HepG2 (cell line): ENCODE data around the gene MPV17L2. TPM values are rescaled to one million over a fixed set of nuclear protein-coding genes. Genes with fewer than 3 reads are reported as not detected.
A peak's percentile ranks its signal among the peaks of the same experiment; 100 is the strongest.

ENCODE experiments used
- ARID4A ChIP-seq: sonication (generic); formaldehyde crosslinking; IDR thresholded peaks from 2 replicates; pipeline ENCODE4 v1.5.0; 2020; ENCODE audit warnings: mild to moderate bottlenecking, missing genetic modification reagents, borderline replicate concordance
- CERS6 ChIP-seq: sonication (generic); formaldehyde crosslinking; IDR thresholded peaks from 2 replicates; pipeline ENCODE4 v1.5.0; 2020; ENCODE audit warnings: missing genetic modification reagents
- GATAD2A ChIP-seq: IDR thresholded peaks from 2 replicates; pipeline ENCODE4 v1.6.1; 2016
- KLF15 ChIP-seq: sonication (generic); formaldehyde crosslinking; IDR thresholded peaks from 2 replicates; pipeline ENCODE4 v1.8.1; 2023; ENCODE audit warnings: borderline replicate concordance, mild to moderate bottlenecking, inconsistent platforms, missing genetic modification reagents, mixed read lengths
- MAFG ChIP-seq: sonication (generic); formaldehyde crosslinking; IDR thresholded peaks from 2 replicates; pipeline ENCODE4 v1.5.1; 2020; ENCODE audit warnings: mild to moderate bottlenecking, missing genetic modification reagents
- PATZ1 ChIP-seq: sonication (generic); formaldehyde crosslinking; IDR thresholded peaks from 2 replicates; pipeline ENCODE4 v1.4.0; 2020; ENCODE audit warnings: missing genetic modification reagents
- YEATS4 ChIP-seq: sonication (generic); formaldehyde crosslinking; IDR thresholded peaks from 2 replicates; pipeline ENCODE4 v1.4.0; 2020; ENCODE audit warnings: missing genetic modification reagents, borderline replicate concordance
- ZFP36 ChIP-seq: fragments of 150-350 bp; IDR thresholded peaks from 2 replicates; pipeline ENCODE4 v1.6.1; 2018; ENCODE audit warnings: borderline replicate concordance, low read length, low read depth; ENCODE audit not compliant: partially characterized antibody
- ZNF546 ChIP-seq: sonication (generic); formaldehyde crosslinking; conservative IDR thresholded peaks from 2 replicates; pipeline ENCODE4 v1.8.1; 2023; ENCODE audit warnings: mild to moderate bottlenecking, missing genetic modification reagents
- ZNF772 ChIP-seq: sonication (generic); formaldehyde crosslinking; IDR thresholded peaks from 2 replicates; pipeline ENCODE4 v1.5.0; 2020; ENCODE audit warnings: mild to moderate bottlenecking, missing genetic modification reagents
- ZNF879 ChIP-seq: sonication (generic); formaldehyde crosslinking; IDR thresholded peaks from 2 replicates; pipeline ENCODE4 v1.8.1; 2023; ENCODE audit warnings: missing genetic modification reagents
- ZSCAN29 ChIP-seq: sonication (generic); formaldehyde crosslinking; conservative IDR thresholded peaks from 2 replicates; pipeline ENCODE4 v1.4.0; 2020; ENCODE audit warnings: mild to moderate bottlenecking, missing genetic modification reagents
- polyA plus RNA-seq, 8 experiments: library from polyadenylated mRNA; depleted of rRNA in 3 of 8; stranded (reverse) in 7 of 8; unstranded in 1 of 8; fragments of >200 nt; fragmentation: Illumina TruSeq in 4 of 8; extraction: Trizol in 4 of 8; gene quantifications; 2 replicates each; pipeline versions ENCODE4 v1.2.1 to v1.2.3, GENCODE V29; 2011 to 2016; ENCODE audit warnings: low read depth in 4 of 8, missing spikeins in 1 of 8, mixed read lengths in 1 of 8; ENCODE audit not compliant: insufficient read depth in 1 of 8
- total RNA-seq, 5 experiments: library from RNA; depleted of rRNA; stranded (reverse); fragments of >200 nt; fragmentation: Illumina TruSeq; extraction: Trizol; gene quantifications; 2 replicates each; pipeline ENCODE4 v1.2.3, GENCODE V29; 2016; ENCODE audit warnings: low read depth in 1 of 5
- TF ChIP-seq, protein P1 (sequence below): sonication (generic); formaldehyde crosslinking; IDR thresholded peaks from 2 replicates; pipeline ENCODE4 v1.4.0; 2020; ENCODE audit warnings: low read depth, mild to moderate bottlenecking, missing genetic modification reagents
- TF ChIP-seq, protein P2 (sequence below): sonication (generic); formaldehyde crosslinking; IDR thresholded peaks from 2 replicates; pipeline ENCODE4 v1.4.0; 2020; ENCODE audit warnings: low read depth, mild to moderate bottlenecking, missing genetic modification reagents
- TF ChIP-seq, protein P3 (sequence below), 2 experiments: sonication (generic) in 1 of 2; formaldehyde crosslinking in 1 of 2; IDR thresholded peaks; 2 replicates each; pipeline versions ENCODE4 v1.4.0 to v1.6.1; 2018 to 2020; ENCODE audit warnings: missing genetic modification reagents in 2 of 2, borderline replicate concordance in 1 of 2, low read depth in 1 of 2, mild to moderate bottlenecking in 1 of 2, missing biosample characterization in 1 of 2

MPV17L2 gene
- total and polyA plus RNA-seq, 2 of the 13 experiments (the other 11 are each of a cell fraction or from before 2014, with no cell fraction given): 13.6 to 16.7 TPM

DNA sequence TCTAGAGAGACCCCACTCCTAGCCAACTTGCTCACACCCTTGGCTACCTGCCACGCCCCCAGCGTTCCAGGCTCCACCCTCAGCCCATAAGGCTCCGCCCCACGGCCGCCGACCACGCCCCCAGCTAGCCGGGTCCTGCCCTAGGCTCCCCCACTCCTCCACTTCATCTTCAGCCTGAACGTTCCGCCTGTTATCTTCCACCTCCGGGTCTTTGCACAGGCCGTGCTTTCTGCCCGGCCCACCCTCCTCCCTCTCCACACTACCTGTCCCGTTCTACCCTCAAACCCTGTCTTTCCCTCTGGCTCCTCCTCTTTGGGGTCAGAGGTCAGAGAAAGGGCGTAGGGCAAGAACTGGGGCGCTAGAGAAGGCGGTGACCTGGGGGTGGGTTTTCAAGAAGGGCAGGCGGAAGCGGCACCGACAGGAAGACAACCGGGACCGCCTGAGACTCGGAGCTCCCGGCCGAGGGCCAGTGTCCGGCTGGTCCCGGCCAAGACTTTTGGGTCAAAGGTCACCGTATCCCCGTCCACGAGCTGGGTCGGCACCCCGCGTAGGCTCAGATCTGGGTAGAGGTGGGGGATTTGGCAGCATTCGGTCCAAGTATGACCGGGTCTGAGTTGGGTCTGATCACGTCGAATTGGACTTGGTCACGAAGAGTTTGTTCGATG is 31.0 kb downstream of the MPV17L2 start (continued):
- peak; percentile 55; the same call in 1 of the 2 replicates for TF ChIP-seq ARID4A (CRISPR knock-in tag)
- 0 out of 2 replicates have a peak, but pooled peaks have one; percentile 34 for TF ChIP-seq ZNF546
- TF ChIP-seq ZNF772: peak; percentile 74; the same call in 1 of the 2 replicates
- no peak; the same call in 1 of the 2 replicates for TF ChIP-seq ZNF879 (CRISPR knock-in tag)
- TF ChIP-seq, protein P1, sequence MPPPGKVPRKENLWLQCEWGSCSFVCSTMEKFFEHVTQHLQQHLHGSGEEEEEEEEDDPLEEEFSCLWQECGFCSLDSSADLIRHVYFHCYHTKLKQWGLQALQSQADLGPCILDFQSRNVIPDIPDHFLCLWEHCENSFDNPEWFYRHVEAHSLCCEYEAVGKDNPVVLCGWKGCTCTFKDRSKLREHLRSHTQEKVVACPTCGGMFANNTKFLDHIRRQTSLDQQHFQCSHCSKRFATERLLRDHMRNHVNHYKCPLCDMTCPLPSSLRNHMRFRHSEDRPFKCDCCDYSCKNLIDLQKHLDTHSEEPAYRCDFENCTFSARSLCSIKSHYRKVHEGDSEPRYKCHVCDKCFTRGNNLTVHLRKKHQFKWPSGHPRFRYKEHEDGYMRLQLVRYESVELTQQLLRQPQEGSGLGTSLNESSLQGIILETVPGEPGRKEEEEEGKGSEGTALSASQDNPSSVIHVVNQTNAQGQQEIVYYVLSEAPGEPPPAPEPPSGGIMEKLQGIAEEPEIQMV (CRISPR knock-in tag): no peak
- TF ChIP-seq GATAD2A: peak; percentile 35; the same call in 1 of the 2 replicates
- peak; percentile 67; the same call in 1 of the 2 replicates for TF ChIP-seq YEATS4 (CRISPR knock-in tag)
- no peak for TF ChIP-seq ZFP36
- no peak for TF ChIP-seq CERS6
- TF ChIP-seq PATZ1 (CRISPR knock-in tag): no peak; the same call in 1 of the 2 replicates
- TF ChIP-seq, protein P2, sequence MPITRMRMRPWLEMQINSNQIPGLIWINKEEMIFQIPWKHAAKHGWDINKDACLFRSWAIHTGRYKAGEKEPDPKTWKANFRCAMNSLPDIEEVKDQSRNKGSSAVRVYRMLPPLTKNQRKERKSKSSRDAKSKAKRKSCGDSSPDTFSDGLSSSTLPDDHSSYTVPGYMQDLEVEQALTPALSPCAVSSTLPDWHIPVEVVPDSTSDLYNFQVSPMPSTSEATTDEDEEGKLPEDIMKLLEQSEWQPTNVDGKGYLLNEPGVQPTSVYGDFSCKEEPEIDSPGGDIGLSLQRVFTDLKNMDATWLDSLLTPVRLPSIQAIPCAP (CRISPR knock-in tag): no peak
- no peak for TF ChIP-seq MAFG (CRISPR knock-in tag)
- 0 out of 2 replicates have a peak, but pooled peaks have one; percentile 58 for TF ChIP-seq ZSCAN29 (CRISPR knock-in tag)
- TF ChIP-seq, protein P3, sequence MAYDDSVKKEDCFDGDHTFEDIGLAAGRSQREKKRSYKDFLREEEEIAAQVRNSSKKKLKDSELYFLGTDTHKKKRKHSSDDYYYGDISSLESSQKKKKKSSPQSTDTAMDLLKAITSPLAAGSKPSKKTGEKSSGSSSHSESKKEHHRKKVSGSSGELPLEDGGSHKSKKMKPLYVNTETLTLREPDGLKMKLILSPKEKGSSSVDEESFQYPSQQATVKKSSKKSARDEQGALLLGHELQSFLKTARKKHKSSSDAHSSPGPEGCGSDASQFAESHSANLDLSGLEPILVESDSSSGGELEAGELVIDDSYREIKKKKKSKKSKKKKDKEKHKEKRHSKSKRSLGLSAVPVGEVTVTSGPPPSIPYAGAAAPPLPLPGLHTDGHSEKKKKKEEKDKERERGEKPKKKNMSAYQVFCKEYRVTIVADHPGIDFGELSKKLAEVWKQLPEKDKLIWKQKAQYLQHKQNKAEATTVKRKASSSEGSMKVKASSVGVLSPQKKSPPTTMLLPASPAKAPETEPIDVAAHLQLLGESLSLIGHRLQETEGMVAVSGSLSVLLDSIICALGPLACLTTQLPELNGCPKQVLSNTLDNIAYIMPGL (CRISPR knock-in tag; IDR thresholded peaks at IDR 0.05; ENCODE audit: borderline replicate concordance in 1 of 2, low read depth in 1 of 2): peak in 1 of 2 experiments; percentile 39; a peak in 1 of 4 replicates
- no peak for TF ChIP-seq KLF15
